Stomach (tissue), 4 donors: ENCODE results near the gene FAM83E.

Source experiments
- CTCF ChIP-seq, 7 experiments: fragments of 450-650 bp in 4 of 7; fragments of 200-600 bp in 3 of 7; sonication (generic) in 3 of 7; IDR thresholded peaks; one replicate each; pipeline ENCODE4 v1.5.1; 2016 to 2019; ENCODE audit warnings: antibody characterized with exemption in 7 of 7, control low read depth in 2 of 7, mild to moderate bottlenecking in 1 of 7
- POLR2AphosphoS5 ChIP-seq, 3 donors: sonication (generic); formaldehyde crosslinking; IDR thresholded peaks; one replicate each; pipeline ENCODE4 v1.6.1; 2016; ENCODE audit warnings: antibody characterized with exemption in 3 of 3

- TF ChIP-seq CTCF (IDR thresholded peaks at IDR 0.05) (no peak), POLR2AphosphoS5 (IDR thresholded peaks at IDR 0.05) (no peak)
Observed at GRCh38 chr19:48619692-48620585, 5.1 kb upstream of the FAM83E start.
